ENCODE measurements around the gene F13B.

DNA sequence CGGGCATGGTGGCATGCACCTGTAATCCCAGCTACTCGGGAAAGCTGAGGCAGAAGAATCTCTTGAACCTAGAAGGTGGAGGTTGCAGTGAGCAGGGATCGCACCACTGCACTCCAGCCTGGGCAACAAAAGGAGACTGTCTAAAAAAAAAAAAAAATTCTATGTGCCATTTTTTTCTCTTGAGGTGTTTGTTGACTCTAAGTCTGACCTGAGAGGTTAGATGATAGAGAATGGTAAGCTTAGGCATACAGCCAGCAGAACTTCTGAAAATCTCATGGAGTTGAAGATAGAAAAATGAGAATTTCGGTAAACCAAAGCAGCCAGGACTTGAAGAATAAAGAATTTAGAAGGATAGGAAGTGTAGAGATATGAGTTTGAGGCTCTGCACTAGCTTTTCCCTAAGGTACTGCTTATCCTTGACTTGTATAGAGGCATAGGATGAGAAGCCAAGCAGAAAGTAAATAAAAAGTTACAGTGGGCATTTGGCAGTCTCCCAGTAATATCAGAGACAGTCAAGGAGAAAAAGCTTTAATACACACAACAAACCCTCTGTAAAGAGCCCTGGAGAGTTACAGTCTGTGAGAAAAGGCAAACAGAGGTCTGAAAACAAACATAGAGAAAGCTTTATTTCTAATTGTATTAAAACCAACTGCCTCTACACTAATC, 24.3 kb downstream of the F13B start:
- no peak for TF ChIP-seq SIN3A (IDR thresholded peaks at IDR 0.05; ENCODE audit: low read depth)
- TF ChIP-seq, protein P1, sequence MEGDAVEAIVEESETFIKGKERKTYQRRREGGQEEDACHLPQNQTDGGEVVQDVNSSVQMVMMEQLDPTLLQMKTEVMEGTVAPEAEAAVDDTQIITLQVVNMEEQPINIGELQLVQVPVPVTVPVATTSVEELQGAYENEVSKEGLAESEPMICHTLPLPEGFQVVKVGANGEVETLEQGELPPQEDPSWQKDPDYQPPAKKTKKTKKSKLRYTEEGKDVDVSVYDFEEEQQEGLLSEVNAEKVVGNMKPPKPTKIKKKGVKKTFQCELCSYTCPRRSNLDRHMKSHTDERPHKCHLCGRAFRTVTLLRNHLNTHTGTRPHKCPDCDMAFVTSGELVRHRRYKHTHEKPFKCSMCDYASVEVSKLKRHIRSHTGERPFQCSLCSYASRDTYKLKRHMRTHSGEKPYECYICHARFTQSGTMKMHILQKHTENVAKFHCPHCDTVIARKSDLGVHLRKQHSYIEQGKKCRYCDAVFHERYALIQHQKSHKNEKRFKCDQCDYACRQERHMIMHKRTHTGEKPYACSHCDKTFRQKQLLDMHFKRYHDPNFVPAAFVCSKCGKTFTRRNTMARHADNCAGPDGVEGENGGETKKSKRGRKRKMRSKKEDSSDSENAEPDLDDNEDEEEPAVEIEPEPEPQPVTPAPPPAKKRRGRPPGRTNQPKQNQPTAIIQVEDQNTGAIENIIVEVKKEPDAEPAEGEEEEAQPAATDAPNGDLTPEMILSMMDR (IDR thresholded peaks at IDR 0.05 in 2 of 3, conservative IDR thresholded peaks at IDR 0.05 in 1 of 3; ENCODE audit: borderline replicate concordance in 1 of 3, insufficient read depth in 1 of 3, low read depth in 2 of 3, low read length in 2 of 3), result no peak

Data from HCT116 (cell line).